Omental fat pad (tissue), 4 donors: ENCODE measurements around the gene MORN4. TPM values are rescaled to one million over a fixed set of nuclear protein-coding genes. Genes with fewer than 3 reads are reported as not detected.
A peak's percentile ranks its signal among the peaks of the same experiment; 100 is the strongest.

ENCODE experiments used
- ATAC-seq: fragments of 150-250 bp; one replicate; pipeline ENCODE4 v1.9.1; 2016; ENCODE audit warnings: mild to moderate bottlenecking, moderate library complexity; ENCODE audit not compliant: low FRiP score
- DNase-seq: peaks from one replicate; pipeline ENCODE4 v3.0.0-alpha.2; 2019; ENCODE audit warnings: low spot score
- CTCF ChIP-seq, 3 donors: fragments of 450-650 bp; IDR thresholded peaks; one replicate each; pipeline ENCODE4 v1.5.1; 2016 to 2017; ENCODE audit warnings: antibody characterized with exemption in 3 of 3, mild to moderate bottlenecking in 3 of 3, moderate library complexity in 2 of 3
- total RNA-seq, 4 donors: library from RNA; depleted of rRNA; stranded (reverse); fragments of >200 nt; gene quantifications; one replicate each; pipeline ENCODE4 v1.1.0, GENCODE V29; 2016

The MORN4 gene
- total RNA-seq, 4 donors from 2014 or later: 0.36 to 5.3 (median 2.5) TPM

- no peak for ATAC-seq
- DNase-seq: no peak
- no peak for TF ChIP-seq CTCF (IDR thresholded peaks at IDR 0.05)
These were observed 35.5 kb downstream of the MORN4 start for GRCh38 chr10:97597778-97598177.

GRCh38 chr10:97596101-97597082 lies 36.9 kb downstream of the MORN4 start:
- ATAC-seq: peak; percentile 89
- DNase-seq: no peak

GRCh38 chr10:97593421-97593820 lies 39.9 kb downstream of the MORN4 start:
- DNase-seq (no peak), ATAC-seq (no peak)
- TF ChIP-seq CTCF (IDR thresholded peaks at IDR 0.05): no peak

More at GRCh38 chr10:97596101-97597082, 36.9 kb downstream of the MORN4 start:
- no peak for TF ChIP-seq CTCF (IDR thresholded peaks at IDR 0.05)

- no peak for ATAC-seq
- no peak for DNase-seq
- no peak for TF ChIP-seq CTCF (IDR thresholded peaks at IDR 0.05)
These were observed 42.4 kb downstream of the MORN4 start for GRCh38 chr10:97590748-97591495.

- TF ChIP-seq CTCF (IDR thresholded peaks at IDR 0.05): no peak
- DNase-seq (no peak), ATAC-seq (no peak)
These were observed 43.1 kb downstream of the MORN4 start for GRCh38 chr10:97590082-97590747.

- no peak for DNase-seq
- no peak for TF ChIP-seq CTCF (IDR thresholded peaks at IDR 0.05)
- no peak for ATAC-seq
These were observed 43.8 kb downstream of the MORN4 start, which contains the start of gene C10orf62 for GRCh38 chr10:97589479-97589878. TSS of gene C10orf62 (plus strand) at chr10:97589721. CDS start at chr10:97589898, 177 bp downstream.
